Measurements from ENCODE around the gene PLCD3.

DNA sequence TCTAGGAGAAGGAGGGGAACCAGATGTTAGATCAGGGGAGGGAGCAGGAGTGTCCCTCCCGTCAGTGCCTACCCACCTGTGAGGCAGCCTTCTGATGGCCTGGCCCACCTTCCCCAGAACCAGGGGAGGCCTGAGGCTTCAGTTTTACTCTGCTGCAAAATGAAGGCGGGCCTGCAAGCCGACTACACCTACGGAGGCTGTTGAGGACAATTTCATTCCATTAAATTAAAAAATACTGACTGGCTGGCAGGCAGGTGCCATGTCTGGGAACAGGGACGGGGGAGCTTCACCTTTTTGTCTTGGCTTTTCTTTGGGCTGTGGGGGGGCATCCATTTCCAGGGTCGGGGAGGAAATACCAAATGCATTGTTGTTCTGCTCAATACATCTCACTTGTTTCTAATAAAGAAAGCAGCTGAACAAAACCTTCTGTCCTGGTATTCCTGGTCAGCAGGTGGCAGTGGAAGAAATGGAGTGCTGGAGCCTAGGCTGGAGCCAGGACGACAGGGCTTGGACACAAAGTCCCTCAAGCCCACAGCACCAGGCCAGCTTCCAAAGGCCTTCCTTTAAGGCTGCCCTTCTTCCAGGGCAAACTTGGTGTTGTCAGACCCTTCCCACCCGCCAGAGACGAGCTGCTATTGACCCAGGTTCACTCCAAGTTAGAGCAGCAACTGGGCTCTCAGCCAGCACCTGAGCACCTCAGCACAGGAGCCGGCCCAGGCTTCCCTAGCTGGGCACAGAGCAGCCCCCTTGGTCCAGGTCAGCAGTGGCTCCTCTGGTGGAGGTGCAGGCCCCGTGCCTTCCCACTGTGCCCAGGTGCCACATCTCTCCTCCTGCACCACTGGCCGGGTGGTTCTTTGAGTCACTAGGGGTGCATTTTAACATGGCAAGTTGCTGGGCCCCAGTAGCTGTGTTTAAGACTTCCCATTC is 23.5 kb downstream of the PLCD3 start:
- TF ChIP-seq, protein P1, sequence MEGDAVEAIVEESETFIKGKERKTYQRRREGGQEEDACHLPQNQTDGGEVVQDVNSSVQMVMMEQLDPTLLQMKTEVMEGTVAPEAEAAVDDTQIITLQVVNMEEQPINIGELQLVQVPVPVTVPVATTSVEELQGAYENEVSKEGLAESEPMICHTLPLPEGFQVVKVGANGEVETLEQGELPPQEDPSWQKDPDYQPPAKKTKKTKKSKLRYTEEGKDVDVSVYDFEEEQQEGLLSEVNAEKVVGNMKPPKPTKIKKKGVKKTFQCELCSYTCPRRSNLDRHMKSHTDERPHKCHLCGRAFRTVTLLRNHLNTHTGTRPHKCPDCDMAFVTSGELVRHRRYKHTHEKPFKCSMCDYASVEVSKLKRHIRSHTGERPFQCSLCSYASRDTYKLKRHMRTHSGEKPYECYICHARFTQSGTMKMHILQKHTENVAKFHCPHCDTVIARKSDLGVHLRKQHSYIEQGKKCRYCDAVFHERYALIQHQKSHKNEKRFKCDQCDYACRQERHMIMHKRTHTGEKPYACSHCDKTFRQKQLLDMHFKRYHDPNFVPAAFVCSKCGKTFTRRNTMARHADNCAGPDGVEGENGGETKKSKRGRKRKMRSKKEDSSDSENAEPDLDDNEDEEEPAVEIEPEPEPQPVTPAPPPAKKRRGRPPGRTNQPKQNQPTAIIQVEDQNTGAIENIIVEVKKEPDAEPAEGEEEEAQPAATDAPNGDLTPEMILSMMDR (IDR thresholded peaks at IDR 0.05; ENCODE audit: poor library complexity, severe bottlenecking), result no peak
- TF ChIP-seq EZH2 (IDR thresholded peaks at IDR 0.05; ENCODE audit: borderline replicate concordance, insufficient read depth, low read length, poor library complexity, severe bottlenecking), result no peak
- TF ChIP-seq, protein P2, sequence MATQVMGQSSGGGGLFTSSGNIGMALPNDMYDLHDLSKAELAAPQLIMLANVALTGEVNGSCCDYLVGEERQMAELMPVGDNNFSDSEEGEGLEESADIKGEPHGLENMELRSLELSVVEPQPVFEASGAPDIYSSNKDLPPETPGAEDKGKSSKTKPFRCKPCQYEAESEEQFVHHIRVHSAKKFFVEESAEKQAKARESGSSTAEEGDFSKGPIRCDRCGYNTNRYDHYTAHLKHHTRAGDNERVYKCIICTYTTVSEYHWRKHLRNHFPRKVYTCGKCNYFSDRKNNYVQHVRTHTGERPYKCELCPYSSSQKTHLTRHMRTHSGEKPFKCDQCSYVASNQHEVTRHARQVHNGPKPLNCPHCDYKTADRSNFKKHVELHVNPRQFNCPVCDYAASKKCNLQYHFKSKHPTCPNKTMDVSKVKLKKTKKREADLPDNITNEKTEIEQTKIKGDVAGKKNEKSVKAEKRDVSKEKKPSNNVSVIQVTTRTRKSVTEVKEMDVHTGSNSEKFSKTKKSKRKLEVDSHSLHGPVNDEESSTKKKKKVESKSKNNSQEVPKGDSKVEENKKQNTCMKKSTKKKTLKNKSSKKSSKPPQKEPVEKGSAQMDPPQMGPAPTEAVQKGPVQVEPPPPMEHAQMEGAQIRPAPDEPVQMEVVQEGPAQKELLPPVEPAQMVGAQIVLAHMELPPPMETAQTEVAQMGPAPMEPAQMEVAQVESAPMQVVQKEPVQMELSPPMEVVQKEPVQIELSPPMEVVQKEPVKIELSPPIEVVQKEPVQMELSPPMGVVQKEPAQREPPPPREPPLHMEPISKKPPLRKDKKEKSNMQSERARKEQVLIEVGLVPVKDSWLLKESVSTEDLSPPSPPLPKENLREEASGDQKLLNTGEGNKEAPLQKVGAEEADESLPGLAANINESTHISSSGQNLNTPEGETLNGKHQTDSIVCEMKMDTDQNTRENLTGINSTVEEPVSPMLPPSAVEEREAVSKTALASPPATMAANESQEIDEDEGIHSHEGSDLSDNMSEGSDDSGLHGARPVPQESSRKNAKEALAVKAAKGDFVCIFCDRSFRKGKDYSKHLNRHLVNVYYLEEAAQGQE (IDR thresholded peaks at IDR 0.05; ENCODE audit: borderline replicate concordance), result no peak
- no peak for TF ChIP-seq EP300 (conservative IDR thresholded peaks at IDR 0.05; ENCODE audit: poor library complexity, severe bottlenecking)
- TF ChIP-seq MXI1 (conservative IDR thresholded peaks at IDR 0.05; ENCODE audit: poor library complexity, severe bottlenecking), result no peak
- TF ChIP-seq SMC3 (conservative IDR thresholded peaks at IDR 0.05; ENCODE audit: poor library complexity), result no peak
